ENCODE results near the gene OPN1MW. TPM values are rescaled to one million over a fixed set of nuclear protein-coding genes. Genes with fewer than 3 reads are reported as not detected.
"Not testable (repeated sequence)": the region's sequence is repeated elsewhere in the genome, so short reads cannot be mapped to it uniquely, and the experiment has no call there.

The OPN1MW gene
- total RNA-seq, 1 donor from 2014 or later, result not detected

DNA sequence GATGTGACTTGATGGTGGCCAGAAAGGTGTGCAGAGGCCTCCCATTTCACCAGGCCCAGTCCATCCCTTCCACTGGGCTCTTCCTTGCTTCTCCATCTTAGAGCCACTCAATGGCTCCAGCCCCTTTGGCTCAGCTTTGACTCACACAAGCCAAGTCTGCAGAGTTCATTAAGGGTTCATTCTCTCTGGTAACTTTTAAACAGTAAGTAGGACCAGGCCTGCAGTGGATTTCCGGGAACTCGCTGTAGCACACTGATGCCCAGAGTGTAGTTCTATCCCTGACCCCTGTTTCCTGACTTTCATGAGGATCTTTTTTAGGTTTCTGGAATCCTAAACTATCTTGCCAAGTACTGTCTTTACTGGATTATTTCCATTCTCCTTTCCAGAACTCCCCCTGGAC, 11.9 kb downstream of the OPN1MW start:
- not testable (repeated sequence) for H3K27me3 ChIP-seq (ENCODE audit: control insufficient read depth, insufficient read depth, low read length); H3K36me3 ChIP-seq (ENCODE audit: control insufficient read depth, insufficient read depth, low read length); DNase-seq (ENCODE audit: low read depth); FAIRE-seq; H3K4me3 ChIP-seq (ENCODE audit: low read depth, low read length)

DNA sequence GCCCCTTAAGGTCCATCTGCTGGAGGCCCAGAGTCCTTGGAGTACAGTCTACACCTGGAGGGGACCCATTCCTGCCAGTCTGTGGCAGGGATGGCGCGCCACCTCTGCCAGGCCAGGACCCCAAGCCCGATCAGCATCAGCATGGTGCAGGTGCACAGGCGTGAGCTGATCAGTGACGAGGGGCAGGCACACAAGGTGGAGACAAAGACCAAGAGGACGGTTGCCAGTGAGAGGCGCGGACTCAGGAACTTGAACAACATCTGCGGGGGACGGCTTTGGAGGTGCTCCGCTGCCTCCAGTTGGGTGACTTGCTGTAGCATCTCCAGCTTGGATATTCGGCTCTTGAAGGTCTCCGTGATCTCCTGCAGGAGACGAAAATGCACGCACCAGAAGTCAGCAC, 14.1 kb downstream of the OPN1MW start:
- not testable (repeated sequence) for H3K36me3 ChIP-seq (ENCODE audit: control insufficient read depth, insufficient read depth, low read length); DNase-seq (ENCODE audit: low read depth); FAIRE-seq; H3K27me3 ChIP-seq (ENCODE audit: control insufficient read depth, insufficient read depth, low read length); H3K4me3 ChIP-seq (ENCODE audit: low read depth, low read length)

DNA sequence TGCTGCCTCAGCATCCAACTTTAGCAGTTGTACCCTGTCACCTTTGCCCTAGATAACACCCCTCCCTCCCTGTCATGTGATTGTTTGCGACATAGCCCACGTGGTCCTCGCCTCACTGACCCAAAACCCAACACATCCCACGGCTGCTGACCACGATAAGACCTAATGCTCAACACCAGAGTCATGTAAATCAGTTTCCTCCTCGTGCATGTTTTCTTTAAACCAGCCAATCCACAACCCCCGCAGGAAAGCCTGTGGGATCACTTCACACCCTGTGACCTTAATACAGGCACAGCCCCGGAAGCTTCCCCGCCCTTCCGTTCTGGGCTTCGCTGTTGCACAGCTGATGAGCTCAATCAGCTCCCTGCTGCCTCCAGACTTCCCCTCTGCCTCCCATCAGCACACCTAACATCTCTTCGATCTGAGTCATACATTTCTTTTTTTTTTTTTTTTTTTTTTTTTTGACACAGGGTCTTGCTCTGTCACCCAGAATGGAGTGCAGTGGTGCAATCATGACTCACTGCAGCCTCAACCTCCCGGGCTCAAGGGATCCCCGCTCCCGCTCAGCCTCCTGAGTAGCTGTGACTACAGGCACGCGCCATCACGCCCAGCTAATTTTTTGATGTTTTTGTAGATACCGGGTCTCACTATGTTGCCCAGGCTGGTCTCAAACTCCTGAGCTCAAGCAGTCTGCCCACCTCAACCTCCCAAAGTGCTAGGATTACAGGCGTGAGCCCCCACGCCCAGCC, 27.4 kb downstream of the OPN1MW start:
- DNase-seq (ENCODE audit: low read depth); H3K4me3 ChIP-seq (ENCODE audit: low read depth, low read length); FAIRE-seq; H3K27me3 ChIP-seq (ENCODE audit: control insufficient read depth, insufficient read depth, low read length); H3K36me3 ChIP-seq (ENCODE audit: control insufficient read depth, insufficient read depth, low read length): not testable (repeated sequence)

DNA sequence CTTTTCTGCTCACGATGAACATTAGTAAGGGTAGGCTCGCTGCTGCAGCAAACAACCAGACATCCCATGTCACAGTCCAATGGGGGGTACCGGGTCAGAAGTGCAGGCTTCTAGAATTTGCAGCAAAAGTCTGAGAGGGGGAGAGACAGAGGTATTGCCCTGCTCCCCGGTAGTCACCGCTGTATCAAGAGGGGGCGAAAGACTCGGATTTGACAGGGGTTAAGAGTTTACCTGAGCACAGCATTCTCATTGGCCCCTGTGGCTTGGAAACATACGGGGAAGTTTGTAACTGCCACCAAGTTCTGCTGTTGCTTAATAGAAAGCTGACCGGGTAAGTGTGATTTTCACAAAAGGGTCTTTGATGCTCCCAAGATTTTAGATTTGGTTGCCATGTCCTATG, 28.7 kb downstream of the OPN1MW start:
- H3K4me3 ChIP-seq (ENCODE audit: low read depth, low read length); FAIRE-seq; H3K36me3 ChIP-seq (ENCODE audit: control insufficient read depth, insufficient read depth, low read length); H3K27me3 ChIP-seq (ENCODE audit: control insufficient read depth, insufficient read depth, low read length); DNase-seq (ENCODE audit: low read depth): not testable (repeated sequence)

DNA sequence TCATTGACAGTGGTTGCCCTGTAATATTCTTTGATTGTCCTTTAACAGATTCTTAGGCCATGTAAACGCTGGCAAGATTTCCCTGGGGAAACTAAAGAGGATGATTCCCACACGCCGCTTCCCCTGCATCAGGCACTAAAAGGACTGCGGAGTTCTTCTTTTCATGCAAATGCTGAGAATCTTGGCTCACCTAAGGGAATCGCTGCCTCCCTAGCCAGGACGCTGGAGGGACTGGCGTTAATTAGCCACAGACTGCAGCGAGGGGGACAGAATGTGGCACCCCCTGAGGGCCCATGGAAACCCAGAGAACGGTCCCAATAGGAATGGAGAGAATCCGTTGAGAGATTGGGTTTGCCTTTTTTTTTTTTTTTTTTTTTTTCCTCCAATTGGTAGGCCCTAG, 29.1 kb downstream of the OPN1MW start:
- not testable (repeated sequence) for H3K36me3 ChIP-seq (ENCODE audit: control insufficient read depth, insufficient read depth, low read length); H3K27me3 ChIP-seq (ENCODE audit: control insufficient read depth, insufficient read depth, low read length); DNase-seq (ENCODE audit: low read depth); H3K4me3 ChIP-seq (ENCODE audit: low read depth, low read length); FAIRE-seq

DNA sequence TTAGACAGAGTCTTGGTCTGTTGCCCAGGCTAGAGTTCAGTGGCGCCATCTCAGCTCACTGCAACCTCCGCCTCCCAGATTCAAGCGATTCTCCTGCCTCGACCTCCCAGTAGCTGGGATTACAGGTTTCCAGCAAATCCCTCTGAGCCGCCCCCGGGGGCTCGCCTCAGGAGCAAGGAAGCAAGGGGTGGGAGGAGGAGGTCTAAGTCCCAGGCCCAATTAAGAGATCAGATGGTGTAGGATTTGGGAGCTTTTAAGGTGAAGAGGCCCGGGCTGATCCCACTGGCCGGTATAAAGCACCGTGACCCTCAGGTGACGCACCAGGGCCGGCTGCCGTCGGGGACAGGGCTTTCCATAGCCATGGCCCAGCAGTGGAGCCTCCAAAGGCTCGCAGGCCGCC, 37.1 kb downstream of the OPN1MW start, which contains the start of gene OPN1MW2:
OPN1MW2 (plus strand) TSS at position 301 of the 400 bp plus-strand sequence; CDS start at position 361, 60 bp downstream.
- not testable (repeated sequence) for H3K27me3 ChIP-seq (ENCODE audit: control insufficient read depth, insufficient read depth, low read length); FAIRE-seq; H3K4me3 ChIP-seq (ENCODE audit: low read depth, low read length); H3K36me3 ChIP-seq (ENCODE audit: control insufficient read depth, insufficient read depth, low read length); DNase-seq (ENCODE audit: low read depth)

DNA sequence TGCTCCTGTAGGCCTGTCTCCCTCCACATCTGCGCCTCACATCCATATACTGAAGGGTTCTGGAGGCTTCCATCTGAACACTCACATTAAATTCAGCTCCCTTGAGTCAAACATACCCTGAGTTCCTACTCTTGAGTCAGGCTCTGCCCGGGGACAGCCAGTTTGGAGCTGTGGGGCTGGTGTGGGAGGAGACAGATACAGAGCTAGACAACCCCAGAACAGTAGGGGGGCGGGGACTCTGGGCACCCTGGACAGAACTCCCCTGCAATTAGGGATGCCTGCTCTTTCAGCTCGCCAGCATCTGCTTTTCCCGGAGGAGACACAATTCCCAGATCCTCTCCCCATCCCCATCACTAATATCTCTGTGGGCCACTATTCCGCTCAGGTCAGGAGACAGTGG, 42.9 kb downstream of the OPN1MW start:
- not testable (repeated sequence) for DNase-seq (ENCODE audit: low read depth); H3K27me3 ChIP-seq (ENCODE audit: control insufficient read depth, insufficient read depth, low read length); FAIRE-seq; H3K4me3 ChIP-seq (ENCODE audit: low read depth, low read length); H3K36me3 ChIP-seq (ENCODE audit: control insufficient read depth, insufficient read depth, low read length)

DNA sequence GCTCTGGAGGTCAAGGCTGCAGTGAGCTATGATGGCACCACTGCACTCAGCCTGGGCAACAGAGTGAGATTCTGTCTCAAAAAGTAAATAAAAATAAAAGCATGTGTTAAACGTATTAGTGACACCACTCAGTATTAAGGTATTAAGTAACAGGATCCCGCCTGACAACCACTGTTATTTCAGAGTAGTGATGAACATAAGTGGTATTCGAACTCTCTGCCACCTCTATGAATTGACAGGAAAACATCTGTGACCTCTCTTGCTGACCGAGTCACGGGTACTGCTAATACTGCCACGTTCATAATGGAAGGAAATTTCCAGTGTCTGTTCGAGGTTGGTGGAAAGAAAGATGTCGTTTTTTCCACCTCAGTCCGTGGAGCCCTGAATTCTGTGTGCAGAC, 44.3 kb downstream of the OPN1MW start:
- not testable (repeated sequence) for H3K4me3 ChIP-seq (ENCODE audit: low read depth, low read length); H3K27me3 ChIP-seq (ENCODE audit: control insufficient read depth, insufficient read depth, low read length); H3K36me3 ChIP-seq (ENCODE audit: control insufficient read depth, insufficient read depth, low read length); FAIRE-seq; DNase-seq (ENCODE audit: low read depth)

DNA sequence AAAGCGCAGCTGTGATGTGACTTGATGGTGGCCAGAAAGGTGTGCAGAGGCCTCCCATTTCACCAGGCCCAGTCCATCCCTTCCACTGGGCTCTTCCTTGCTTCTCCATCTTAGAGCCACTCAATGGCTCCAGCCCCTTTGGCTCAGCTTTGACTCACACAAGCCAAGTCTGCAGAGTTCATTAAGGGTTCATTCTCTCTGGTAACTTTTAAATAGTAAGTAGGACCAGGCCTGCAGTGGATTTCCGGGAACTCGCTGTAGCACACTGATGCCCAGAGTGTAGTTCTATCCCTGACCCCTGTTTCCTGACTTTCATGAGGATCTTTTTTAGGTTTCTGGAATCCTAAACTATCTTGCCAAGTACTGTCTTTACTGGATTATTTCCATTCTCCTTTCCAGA, 49.0 kb downstream of the OPN1MW start:
- H3K27me3 ChIP-seq (ENCODE audit: control insufficient read depth, insufficient read depth, low read length); FAIRE-seq; H3K36me3 ChIP-seq (ENCODE audit: control insufficient read depth, insufficient read depth, low read length); H3K4me3 ChIP-seq (ENCODE audit: low read depth, low read length); DNase-seq (ENCODE audit: low read depth): not testable (repeated sequence)

DNA sequence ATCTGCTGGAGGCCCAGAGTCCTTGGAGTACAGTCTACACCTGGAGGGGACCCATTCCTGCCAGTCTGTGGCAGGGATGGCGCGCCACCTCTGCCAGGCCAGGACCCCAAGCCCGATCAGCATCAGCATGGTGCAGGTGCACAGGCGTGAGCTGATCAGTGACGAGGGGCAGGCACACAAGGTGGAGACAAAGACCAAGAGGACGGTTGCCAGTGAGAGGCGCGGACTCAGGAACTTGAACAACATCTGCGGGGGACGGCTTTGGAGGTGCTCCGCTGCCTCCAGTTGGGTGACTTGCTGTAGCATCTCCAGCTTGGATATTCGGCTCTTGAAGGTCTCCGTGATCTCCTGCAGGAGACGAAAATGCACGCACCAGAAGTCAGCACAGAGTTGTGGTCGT, 51.2 kb downstream of the OPN1MW start:
- H3K27me3 ChIP-seq (ENCODE audit: control insufficient read depth, insufficient read depth, low read length); H3K36me3 ChIP-seq (ENCODE audit: control insufficient read depth, insufficient read depth, low read length); DNase-seq (ENCODE audit: low read depth); H3K4me3 ChIP-seq (ENCODE audit: low read depth, low read length); FAIRE-seq: not testable (repeated sequence)

DNA sequence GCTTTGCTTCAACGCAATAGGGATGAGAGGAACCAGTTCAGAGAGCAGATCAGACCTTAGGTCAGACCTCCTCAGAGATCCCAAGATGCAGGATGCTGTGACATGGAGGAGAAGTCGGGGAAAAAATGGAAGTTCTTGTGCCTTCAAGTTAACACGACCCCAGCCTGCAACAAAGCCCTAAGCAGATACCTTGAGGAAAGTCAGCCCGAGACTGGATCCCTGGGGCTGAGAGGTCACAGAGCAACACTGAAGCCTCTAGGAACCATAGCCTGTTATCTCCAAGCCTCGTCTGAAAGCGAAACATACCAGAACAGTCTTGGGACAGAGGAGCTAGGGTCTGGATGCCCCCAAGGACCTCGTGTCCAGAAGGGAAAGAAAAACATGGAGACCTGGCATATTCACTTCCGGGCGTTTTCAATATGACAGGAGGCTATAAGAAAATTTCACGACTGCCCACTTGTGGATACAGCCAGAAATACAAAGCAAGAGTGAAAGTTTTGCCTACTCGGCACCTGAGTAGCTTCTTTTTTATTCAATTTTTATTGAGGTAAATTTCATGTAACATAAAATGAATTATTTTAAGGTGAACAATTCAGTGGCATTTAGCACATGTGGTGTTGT, 56.7 kb downstream of the OPN1MW start:
- FAIRE-seq; H3K36me3 ChIP-seq (ENCODE audit: control insufficient read depth, insufficient read depth, low read length); H3K27me3 ChIP-seq (ENCODE audit: control insufficient read depth, insufficient read depth, low read length); H3K4me3 ChIP-seq (ENCODE audit: low read depth, low read length); DNase-seq (ENCODE audit: low read depth): not testable (repeated sequence)

DNA sequence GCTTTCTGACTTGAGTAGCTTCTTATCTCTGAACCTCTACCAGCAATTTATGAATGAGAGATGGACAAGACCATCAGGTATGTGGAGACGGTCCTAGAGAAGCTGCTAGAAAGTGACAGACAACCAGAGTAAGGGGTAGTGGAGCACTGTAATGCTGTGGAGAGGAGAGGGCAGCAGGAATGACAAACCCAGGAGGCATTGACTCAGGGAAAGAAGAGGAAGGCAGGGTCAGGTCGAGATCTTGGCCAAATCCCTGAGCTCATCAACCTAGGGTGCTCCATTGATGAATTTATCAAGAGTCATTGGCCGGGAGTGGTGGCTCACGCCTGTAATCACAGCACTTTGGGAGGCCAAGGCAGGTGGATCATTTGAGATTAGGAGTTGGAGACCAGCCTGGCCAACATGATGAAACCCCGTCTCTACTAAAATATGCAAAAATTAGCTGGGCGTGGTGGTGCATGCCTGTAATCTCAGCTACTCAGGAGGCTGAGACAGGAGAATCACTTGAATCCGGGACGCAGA, 57.6 kb downstream of the OPN1MW start:
- H3K36me3 ChIP-seq (ENCODE audit: control insufficient read depth, insufficient read depth, low read length); H3K27me3 ChIP-seq (ENCODE audit: control insufficient read depth, insufficient read depth, low read length); H3K4me3 ChIP-seq (ENCODE audit: low read depth, low read length); FAIRE-seq; DNase-seq (ENCODE audit: low read depth): not testable (repeated sequence)
